ENCODE data around the gene EWSR1.

DNA sequence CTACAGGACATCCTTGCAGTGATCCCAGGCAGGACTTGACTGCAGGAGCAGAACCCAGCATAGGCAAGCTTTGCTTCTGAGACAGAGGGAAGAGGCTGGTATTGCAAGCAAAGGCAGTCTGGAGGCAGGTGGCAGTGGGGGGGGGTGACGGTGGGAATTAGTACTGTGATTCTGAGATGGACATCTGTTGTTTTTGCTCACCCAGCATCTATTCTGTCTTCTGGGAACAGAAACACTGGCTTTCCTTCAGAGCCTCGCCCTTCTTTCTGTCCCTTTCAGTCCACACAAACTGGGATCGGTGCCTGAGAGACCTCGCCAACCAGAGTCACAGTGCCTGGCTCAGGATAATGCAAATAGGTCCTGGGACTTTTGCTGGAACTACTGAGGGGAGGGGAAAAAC lies 78.6 kb downstream of the EWSR1 start:
- TF ChIP-seq YY1 (IDR thresholded peaks at IDR 0.05; ENCODE audit: low read depth) (no peak), ZBTB7A (IDR thresholded peaks at IDR 0.05; ENCODE audit: low read depth) (no peak), RAD21 (IDR thresholded peaks at IDR 0.05; ENCODE audit: low read depth) (no peak), EGR1 (IDR thresholded peaks at IDR 0.05) (no peak), NFIC (IDR thresholded peaks at IDR 0.05) (no peak)
- TF ChIP-seq, protein P1, sequence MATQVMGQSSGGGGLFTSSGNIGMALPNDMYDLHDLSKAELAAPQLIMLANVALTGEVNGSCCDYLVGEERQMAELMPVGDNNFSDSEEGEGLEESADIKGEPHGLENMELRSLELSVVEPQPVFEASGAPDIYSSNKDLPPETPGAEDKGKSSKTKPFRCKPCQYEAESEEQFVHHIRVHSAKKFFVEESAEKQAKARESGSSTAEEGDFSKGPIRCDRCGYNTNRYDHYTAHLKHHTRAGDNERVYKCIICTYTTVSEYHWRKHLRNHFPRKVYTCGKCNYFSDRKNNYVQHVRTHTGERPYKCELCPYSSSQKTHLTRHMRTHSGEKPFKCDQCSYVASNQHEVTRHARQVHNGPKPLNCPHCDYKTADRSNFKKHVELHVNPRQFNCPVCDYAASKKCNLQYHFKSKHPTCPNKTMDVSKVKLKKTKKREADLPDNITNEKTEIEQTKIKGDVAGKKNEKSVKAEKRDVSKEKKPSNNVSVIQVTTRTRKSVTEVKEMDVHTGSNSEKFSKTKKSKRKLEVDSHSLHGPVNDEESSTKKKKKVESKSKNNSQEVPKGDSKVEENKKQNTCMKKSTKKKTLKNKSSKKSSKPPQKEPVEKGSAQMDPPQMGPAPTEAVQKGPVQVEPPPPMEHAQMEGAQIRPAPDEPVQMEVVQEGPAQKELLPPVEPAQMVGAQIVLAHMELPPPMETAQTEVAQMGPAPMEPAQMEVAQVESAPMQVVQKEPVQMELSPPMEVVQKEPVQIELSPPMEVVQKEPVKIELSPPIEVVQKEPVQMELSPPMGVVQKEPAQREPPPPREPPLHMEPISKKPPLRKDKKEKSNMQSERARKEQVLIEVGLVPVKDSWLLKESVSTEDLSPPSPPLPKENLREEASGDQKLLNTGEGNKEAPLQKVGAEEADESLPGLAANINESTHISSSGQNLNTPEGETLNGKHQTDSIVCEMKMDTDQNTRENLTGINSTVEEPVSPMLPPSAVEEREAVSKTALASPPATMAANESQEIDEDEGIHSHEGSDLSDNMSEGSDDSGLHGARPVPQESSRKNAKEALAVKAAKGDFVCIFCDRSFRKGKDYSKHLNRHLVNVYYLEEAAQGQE (IDR thresholded peaks at IDR 0.05; ENCODE audit: low read depth) = no peak
